ENCODE data around the gene REV3L. TPM values are rescaled to one million over a fixed set of nuclear protein-coding genes. Genes with fewer than 3 reads are reported as not detected.

Gene REV3L
- total RNA-seq, 1 experiment from 2014 or later, result 17.2 TPM

DNA sequence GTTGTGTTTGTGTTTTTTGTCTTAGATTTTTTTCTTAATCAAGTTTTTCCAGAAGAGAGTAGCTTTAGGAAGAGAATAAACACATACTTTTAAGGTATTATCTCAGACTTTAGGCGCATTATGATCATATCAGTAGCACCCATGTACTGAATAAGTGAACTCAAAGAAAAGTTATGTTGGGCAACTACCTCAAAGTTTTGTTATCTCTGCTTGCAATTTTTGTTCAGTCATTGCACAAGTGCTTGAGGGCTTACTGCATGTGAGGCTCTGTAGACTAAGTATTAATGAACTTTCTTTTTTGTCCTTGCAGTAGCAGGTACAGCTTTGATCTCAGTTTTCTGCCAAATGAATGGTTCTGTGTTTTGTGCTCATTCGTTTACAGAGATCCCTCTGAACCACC is 206.7 kb downstream of the REV3L start:
- DNase-seq, result no peak
- H3K36me3 Mint-ChIP-seq (ENCODE audit: insufficient read depth, unreplicated experiment), result peaks cover 28% of the 10 kb centered on the region

DNA sequence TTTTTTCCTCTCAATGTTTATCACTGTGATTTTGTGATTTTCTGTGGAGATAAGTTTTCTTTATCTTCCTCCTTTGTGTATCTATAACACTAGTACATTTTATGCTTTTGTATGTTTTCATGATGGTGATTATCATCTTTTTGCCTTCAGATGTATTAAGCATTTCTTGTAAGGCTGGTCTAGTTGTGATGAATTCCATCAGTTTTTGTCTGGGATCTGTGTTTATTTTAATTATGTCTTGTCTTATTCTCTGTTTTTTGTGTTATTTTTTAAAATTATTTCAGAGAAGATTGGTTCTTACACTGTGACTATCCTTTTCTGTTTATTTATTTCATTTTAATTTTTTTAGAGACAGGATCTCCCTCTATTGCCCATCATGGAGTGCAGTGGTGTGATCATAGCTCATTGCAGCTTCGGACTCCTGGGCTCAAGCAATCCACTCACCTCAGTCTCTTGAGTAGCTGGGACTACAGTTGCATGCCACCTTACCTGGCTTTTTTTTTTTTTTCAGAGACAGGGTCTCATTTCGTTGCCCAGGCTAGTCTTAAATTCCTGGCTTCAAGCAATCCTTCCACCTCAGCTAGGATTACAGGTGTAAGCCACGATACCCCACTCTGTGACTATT is 208.3 kb downstream of the REV3L start:
- no TSS peak for BruUV-seq (replicated peaks)
- Mint-ChIP-seq H3K27me3 (ENCODE audit: unreplicated experiment) (no peaks in the 10 kb centered on the region), H3K9me3 (ENCODE audit: low read depth, unreplicated experiment) (no peaks in the 10 kb centered on the region), H3K4me3 (ENCODE audit: low read depth, unreplicated experiment) (no peak overlapping the region), H3K27ac (ENCODE audit: unreplicated experiment) (no peak overlapping the region), H3K4me1 (ENCODE audit: low read depth, unreplicated experiment) (no peaks in the 10 kb centered on the region), H3K36me3 (ENCODE audit: insufficient read depth, unreplicated experiment) (peaks cover 28% of the 10 kb centered on the region)
- no peak for TF ChIP-seq CTCF (IDR thresholded peaks at IDR 0.05; ENCODE audit: unreplicated experiment)
- intact Hi-C loops (cut with micrococcal nuclease; ENCODE audit: unreplicated experiment), result no loop called here
- DNase-seq, result no peak
- CTCF ChIA-PET, result no interaction called here

More for the DNA sequence above, 206.7 kb downstream of the REV3L start:
- no peak overlapping the region for H3K4me3 Mint-ChIP-seq (ENCODE audit: low read depth, unreplicated experiment)
- no peaks in the 10 kb centered on the region for H3K27me3 Mint-ChIP-seq (ENCODE audit: unreplicated experiment)
- CTCF ChIA-PET, result no interaction called here
- intact Hi-C loops (cut with micrococcal nuclease; ENCODE audit: unreplicated experiment), result no loop called here
- H3K27ac Mint-ChIP-seq (ENCODE audit: unreplicated experiment), result no peak overlapping the region
- no peaks in the 10 kb centered on the region for H3K4me1 Mint-ChIP-seq (ENCODE audit: low read depth, unreplicated experiment)
- H3K9me3 Mint-ChIP-seq (ENCODE audit: low read depth, unreplicated experiment), result no peaks in the 10 kb centered on the region
- TF ChIP-seq CTCF (IDR thresholded peaks at IDR 0.05; ENCODE audit: unreplicated experiment), result no peak
- BruUV-seq (replicated peaks), result no TSS peak

- no peak overlapping the region for H3K27ac Mint-ChIP-seq (ENCODE audit: unreplicated experiment)
- no peaks in the 10 kb centered on the region for H3K9me3 Mint-ChIP-seq (ENCODE audit: low read depth, unreplicated experiment)
- no peak for DNase-seq
- no peak for TF ChIP-seq CTCF (IDR thresholded peaks at IDR 0.05; ENCODE audit: unreplicated experiment)
- no peaks in the 10 kb centered on the region for H3K27me3 Mint-ChIP-seq (ENCODE audit: unreplicated experiment)
- H3K4me3 Mint-ChIP-seq (ENCODE audit: low read depth, unreplicated experiment), result no peak overlapping the region
- no TSS peak for BruUV-seq (replicated peaks)
- CTCF ChIA-PET, result no interaction called here
- no peaks in the 10 kb centered on the region for H3K4me1 Mint-ChIP-seq (ENCODE audit: low read depth, unreplicated experiment)
- intact Hi-C loops (cut with micrococcal nuclease; ENCODE audit: unreplicated experiment), result no loop called here
- peaks cover 34% of the 10 kb centered on the region for H3K36me3 Mint-ChIP-seq (ENCODE audit: insufficient read depth, unreplicated experiment)
These were observed 212.9 kb downstream of the REV3L start for GRCh38 chr6:111270121-111270520.

- H3K4me3 Mint-ChIP-seq (ENCODE audit: low read depth, unreplicated experiment), result no peak overlapping the region
- CTCF ChIA-PET, result no interaction called here
- intact Hi-C loops (cut with micrococcal nuclease; ENCODE audit: unreplicated experiment), result loop anchor here (10.0 kb wide), 1 partner anchor 85 kb away; no protein-coding TSS in a partner anchor
- H3K4me1 Mint-ChIP-seq (ENCODE audit: low read depth, unreplicated experiment), result no peaks in the 10 kb centered on the region
- H3K36me3 Mint-ChIP-seq (ENCODE audit: insufficient read depth, unreplicated experiment), result peaks cover 37% of the 10 kb centered on the region
- H3K27me3 Mint-ChIP-seq (ENCODE audit: unreplicated experiment), result no peaks in the 10 kb centered on the region
- no TSS peak for BruUV-seq (replicated peaks)
- no peaks in the 10 kb centered on the region for H3K9me3 Mint-ChIP-seq (ENCODE audit: low read depth, unreplicated experiment)
- TF ChIP-seq CTCF (IDR thresholded peaks at IDR 0.05; ENCODE audit: unreplicated experiment), result no peak
- no peak overlapping the region for H3K27ac Mint-ChIP-seq (ENCODE audit: unreplicated experiment)
- no peak for DNase-seq
These were observed 213.5 kb downstream of the REV3L start for GRCh38 chr6:111269401-111269970.
